ENCODE measurements around the gene SUFU. TPM values are rescaled to one million over a fixed set of nuclear protein-coding genes. Genes with fewer than 3 reads are reported as not detected.

The SUFU gene
- total RNA-seq, 2 experiments from 2014 or later, result 5.7 to 6.0 TPM

GRCh38 chr10:102631525-102632393 is 128.0 kb downstream of the SUFU start:
- H3K27me3 Mint-ChIP-seq, result no peaks in the 10 kb centered on the region
- H3K4me3 Mint-ChIP-seq, result no peak overlapping the region
- peaks cover 40% of the 10 kb centered on the region for H3K4me1 Mint-ChIP-seq
- H3K36me3 Mint-ChIP-seq, result no peaks in the 10 kb centered on the region
- no peak for DNase-seq
- peak overlapping the region; percentile 44 for H3K27ac Mint-ChIP-seq
- H3K9me3 Mint-ChIP-seq, result no peaks in the 10 kb centered on the region

- DNase-seq, result no peak
- no peaks in the 10 kb centered on the region for H3K9me3 Mint-ChIP-seq
- peaks cover 40% of the 10 kb centered on the region for H3K4me1 Mint-ChIP-seq
- no peak overlapping the region for H3K4me3 Mint-ChIP-seq
- peak overlapping the region; percentile 87 for H3K27ac Mint-ChIP-seq
- H3K27me3 Mint-ChIP-seq, result no peaks in the 10 kb centered on the region
- H3K36me3 Mint-ChIP-seq, result no peaks in the 10 kb centered on the region
Measured at GRCh38 chr10:102632394-102633111, 128.8 kb downstream of the SUFU start.

GRCh38 chr10:102633287-102633686 is 129.5 kb downstream of the SUFU start:
- no peaks in the 10 kb centered on the region for H3K36me3 Mint-ChIP-seq
- H3K27ac Mint-ChIP-seq, result peak overlapping the region; percentile 87
- H3K4me3 Mint-ChIP-seq, result peak overlapping the region; percentile 60
- peak; percentile 53 for DNase-seq
- no peaks in the 10 kb centered on the region for H3K27me3 Mint-ChIP-seq
- H3K9me3 Mint-ChIP-seq, result no peaks in the 10 kb centered on the region
- peaks cover 40% of the 10 kb centered on the region for H3K4me1 Mint-ChIP-seq

- H3K4me1 Mint-ChIP-seq, result peaks cover 40% of the 10 kb centered on the region
Measured at GRCh38 chr10:102633848-102634247, 130.1 kb downstream of the SUFU start.

GRCh38 chr10:102634686-102635085 is 130.9 kb downstream of the SUFU start:
- H3K27ac Mint-ChIP-seq, result peak overlapping the region; percentile 72
- no peak for DNase-seq
- no peaks in the 10 kb centered on the region for H3K36me3 Mint-ChIP-seq
- no peak overlapping the region for H3K4me3 Mint-ChIP-seq
- no peaks in the 10 kb centered on the region for H3K9me3 Mint-ChIP-seq
- H3K27me3 Mint-ChIP-seq, result no peaks in the 10 kb centered on the region
- H3K4me1 Mint-ChIP-seq, result peaks cover 40% of the 10 kb centered on the region

More at GRCh38 chr10:102633848-102634247, 130.1 kb downstream of the SUFU start:
- Mint-ChIP-seq H3K36me3 (no peaks in the 10 kb centered on the region), H3K27me3 (no peaks in the 10 kb centered on the region), H3K4me3 (peak overlapping the region; percentile 22), H3K9me3 (no peaks in the 10 kb centered on the region), H3K27ac (peak overlapping the region; percentile 87)
- DNase-seq, result no peak

- peaks cover 40% of the 10 kb centered on the region for H3K4me1 Mint-ChIP-seq
- H3K9me3 Mint-ChIP-seq, result no peaks in the 10 kb centered on the region
- no peaks in the 10 kb centered on the region for H3K36me3 Mint-ChIP-seq
- DNase-seq, result no peak
- peak overlapping the region; percentile 72 for H3K27ac Mint-ChIP-seq
- no peaks in the 10 kb centered on the region for H3K27me3 Mint-ChIP-seq
- H3K4me3 Mint-ChIP-seq, result no peak overlapping the region
Measured at GRCh38 chr10:102635377-102635776, 131.6 kb downstream of the SUFU start.

- no peaks in the 10 kb centered on the region for H3K36me3 Mint-ChIP-seq
- H3K27me3 Mint-ChIP-seq, result no peaks in the 10 kb centered on the region
- DNase-seq, result no peak
- H3K27ac Mint-ChIP-seq, result no peak overlapping the region
- H3K9me3 Mint-ChIP-seq, result no peaks in the 10 kb centered on the region
- no peak overlapping the region for H3K4me3 Mint-ChIP-seq
- H3K4me1 Mint-ChIP-seq, result peaks cover 21% of the 10 kb centered on the region
Measured at GRCh38 chr10:102639537-102639936, 135.8 kb downstream of the SUFU start.

- Mint-ChIP-seq H3K27ac (peak overlapping the region; percentile 93), H3K36me3 (peaks cover 7% of the 10 kb centered on the region), H3K4me1 (peaks cover 9% of the 10 kb centered on the region), H3K27me3 (no peaks in the 10 kb centered on the region), H3K9me3 (no peaks in the 10 kb centered on the region), H3K4me3 (peak overlapping the region; percentile 87)
- no peak for DNase-seq
Measured at GRCh38 chr10:102641402-102641801, 137.6 kb downstream of the SUFU start.

GRCh38 chr10:102641880-102642735 is 138.3 kb downstream of the SUFU start:
- H3K27ac Mint-ChIP-seq, result peak overlapping the region; percentile 93
- peak overlapping the region; percentile 87 for H3K4me3 Mint-ChIP-seq
- DNase-seq, result peak; percentile 97
- peaks cover 16% of the 10 kb centered on the region for H3K4me1 Mint-ChIP-seq
- H3K36me3 Mint-ChIP-seq, result peaks cover 13% of the 10 kb centered on the region
- no peaks in the 10 kb centered on the region for H3K9me3 Mint-ChIP-seq
- no peaks in the 10 kb centered on the region for H3K27me3 Mint-ChIP-seq

- Mint-ChIP-seq H3K27me3 (no peaks in the 10 kb centered on the region), H3K4me3 (peak overlapping the region; percentile 87), H3K27ac (peak overlapping the region; percentile 86), H3K36me3 (peaks cover 13% of the 10 kb centered on the region), H3K4me1 (peaks cover 24% of the 10 kb centered on the region), H3K9me3 (no peaks in the 10 kb centered on the region)
- DNase-seq, result peak; percentile 38
Measured at GRCh38 chr10:102642736-102643335, 139.1 kb downstream of the SUFU start.

GRCh38 chr10:102643336-102644065 is 139.7 kb downstream of the SUFU start:
- Mint-ChIP-seq H3K27ac (peak overlapping the region; percentile 86), H3K4me3 (peak overlapping the region; percentile 87), H3K9me3 (no peaks in the 10 kb centered on the region), H3K27me3 (no peaks in the 10 kb centered on the region), H3K36me3 (peaks cover 16% of the 10 kb centered on the region), H3K4me1 (peaks cover 30% of the 10 kb centered on the region)
- peak; percentile 55 for DNase-seq

GRCh38 chr10:102644066-102644645 is 140.4 kb downstream of the SUFU start, which contains the start of gene TRIM8:
Gene TRIM8, plus strand, starts transcription at chr10:102644479. Its CDS starts 139 bp downstream, at chr10:102644618.
- peaks cover 37% of the 10 kb centered on the region for H3K4me1 Mint-ChIP-seq
- H3K9me3 Mint-ChIP-seq, result no peaks in the 10 kb centered on the region
- peaks cover 19% of the 10 kb centered on the region for H3K36me3 Mint-ChIP-seq
- H3K4me3 Mint-ChIP-seq, result peak within 1 kb of the TSS; percentile 92
- DNase-seq, result peak; percentile 78
- no peaks in the 10 kb centered on the region for H3K27me3 Mint-ChIP-seq
- peak within 1 kb of the TSS; percentile 96 for H3K27ac Mint-ChIP-seq

- H3K4me3 Mint-ChIP-seq, result peak overlapping the region; percentile 92
- DNase-seq, result peak; percentile 89
- H3K27me3 Mint-ChIP-seq, result no peaks in the 10 kb centered on the region
- no peaks in the 10 kb centered on the region for H3K9me3 Mint-ChIP-seq
- peaks cover 19% of the 10 kb centered on the region for H3K36me3 Mint-ChIP-seq
- peak overlapping the region; percentile 96 for H3K27ac Mint-ChIP-seq
- H3K4me1 Mint-ChIP-seq, result peaks cover 42% of the 10 kb centered on the region
Measured at GRCh38 chr10:102644646-102645387, 141.0 kb downstream of the SUFU start.

Data from activated naive CD8-positive, alpha-beta T cell treated with anti-CD3 and anti-CD28 coated beads for 36 hours (primary cell).